Type B pancreatic cell (in vitro differentiated cells): Measurements from ENCODE around the gene TTC6. TPM values are rescaled to one million over a fixed set of nuclear protein-coding genes. Genes with fewer than 3 reads are reported as not detected.
"Not testable (repeated sequence)": the region's sequence is repeated elsewhere in the genome, so short reads cannot be mapped to it uniquely, and the experiment has no call there.

Experiments
- DNase-seq: peaks from one replicate; pipeline ENCODE4 v3.0.0; 2021; ENCODE audit warnings: mixed read lengths; ENCODE audit not compliant: unreplicated experiment; ENCODE audit errors: extremely low spot score
- H3K27ac Mint-ChIP-seq: 2 replicates; pipeline ENCODE4 v1.8.0; 2021; ENCODE audit warnings: mild to moderate bottlenecking, mixed read lengths
- H3K27me3 Mint-ChIP-seq: 2 replicates; pipeline ENCODE4 v1.8.0; 2021; ENCODE audit warnings: mixed read lengths
- H3K36me3 Mint-ChIP-seq: 2 replicates; pipeline ENCODE4 v1.8.0; 2021; ENCODE audit warnings: mixed read lengths
- H3K4me1 Mint-ChIP-seq: one replicate; pipeline ENCODE4 v1.8.0; 2021; ENCODE audit warnings: mixed read lengths; ENCODE audit not compliant: unreplicated experiment
- H3K4me3 Mint-ChIP-seq: 2 replicates; pipeline ENCODE4 v1.8.0; 2021; ENCODE audit warnings: mild to moderate bottlenecking, mixed read lengths
- H3K9me3 Mint-ChIP-seq: 2 replicates; pipeline ENCODE4 v1.8.0; 2021; ENCODE audit warnings: mixed read lengths
- CTCF ChIP-seq: fragments of 200-600 bp; sonication (generic); conservative IDR thresholded peaks from 2 replicates; pipeline ENCODE4 v1.5.0; 2021; ENCODE audit warnings: antibody characterized with exemption, mild to moderate bottlenecking
- long read RNA-seq: library from polyadenylated mRNA; unstranded; transcript quantifications from one replicate; pipeline ENCODE4 v2.0.0, GENCODE V29; 2020
- total RNA-seq: library from RNA; stranded (reverse); gene quantifications from 2 replicates; pipeline ENCODE4 v1.2.1, GENCODE V29; 2021; ENCODE audit warnings: low replicate concordance

The TTC6 gene
- total RNA-seq: 3.0 and 4.6 TPM in 2 replicates
- long read RNA-seq, partial matches to known transcripts: 0 of 12 reads
- long read RNA-seq, other reads (novel, unspliced or antisense): 12 of 12 reads

DNA sequence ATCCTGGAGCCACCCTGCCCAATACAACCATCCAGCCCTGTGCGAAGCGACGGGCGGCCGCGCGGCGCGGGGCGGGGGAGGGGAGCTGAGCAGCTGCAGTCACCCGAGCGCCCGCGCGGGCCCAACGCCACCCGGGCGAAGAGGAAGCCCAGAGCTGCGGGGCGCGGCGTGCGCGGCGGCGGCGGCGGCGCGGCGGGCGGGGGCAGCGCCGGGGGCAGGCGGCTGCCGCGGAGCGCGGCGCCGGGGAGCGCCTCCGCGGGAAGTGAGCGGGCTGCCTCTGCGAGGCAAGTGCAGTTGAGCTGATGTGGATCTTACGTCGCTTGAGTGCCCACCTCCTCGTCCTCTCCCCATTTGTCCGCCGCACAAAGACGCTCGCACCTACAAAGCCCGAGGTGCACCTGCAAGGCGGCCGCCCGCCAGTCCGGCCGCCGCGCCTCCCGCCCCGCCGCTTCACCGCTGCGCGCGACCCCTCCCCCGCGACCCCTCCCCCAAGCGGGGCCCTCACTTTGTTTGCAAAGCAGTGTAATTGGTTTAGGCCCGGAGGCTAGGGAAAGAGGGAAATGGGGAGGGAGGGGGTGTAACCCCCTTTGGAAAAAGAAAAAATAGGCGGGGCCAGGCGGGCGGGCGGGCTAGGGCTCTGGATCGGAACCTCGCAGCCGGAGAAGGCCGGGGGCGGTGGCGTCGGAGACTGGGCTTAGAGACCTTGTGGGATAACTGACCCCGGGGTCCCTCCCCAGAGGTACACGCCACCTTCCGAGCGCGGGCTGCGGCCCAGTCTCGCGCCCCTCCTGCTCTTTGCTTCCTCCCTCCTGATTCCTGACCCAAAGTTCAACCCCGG is at the start of gene TTC6, which contains the start of gene FOXA1:
TSS of gene TTC6 (plus strand) at position 659 of the 838 bp plus-strand sequence. CDS start 26,436 bp downstream, outside the sequence.
TSS of gene FOXA1 (minus strand) at position 279 of the 838 bp plus-strand sequence. CDS start at position 2, 277 bp downstream.
- H3K4me3 Mint-ChIP-seq: peak within 1 kb of the TSS; percentile 94
- H3K27ac Mint-ChIP-seq: peak within 1 kb of the TSS; percentile 99
- H3K9me3 Mint-ChIP-seq: no peaks in the 10 kb centered on the region
- peaks cover 11% of the 10 kb centered on the region for H3K36me3 Mint-ChIP-seq
- H3K27me3 Mint-ChIP-seq: peaks cover 87% of the 10 kb centered on the region
- TF ChIP-seq CTCF: no peak
- H3K4me1 Mint-ChIP-seq: peaks cover 19% of the 10 kb centered on the region
- no peak for DNase-seq

GRCh38 chr14:37546621-37547447 is 48.6 kb upstream of the TTC6 start:
- TF ChIP-seq CTCF: no peak
- H3K36me3 Mint-ChIP-seq: no peaks in the 10 kb centered on the region
- H3K27ac Mint-ChIP-seq: peak overlapping the region; percentile 39
- no peaks in the 10 kb centered on the region for H3K27me3 Mint-ChIP-seq
- no peak for DNase-seq
- no peaks in the 10 kb centered on the region for H3K9me3 Mint-ChIP-seq
- no peaks in the 10 kb centered on the region for H3K4me1 Mint-ChIP-seq
- peak overlapping the region; percentile 42 for H3K4me3 Mint-ChIP-seq

GRCh38 chr14:37550511-37550910 is 44.9 kb upstream of the TTC6 start:
- Mint-ChIP-seq H3K27ac (no peak overlapping the region), H3K27me3 (no peaks in the 10 kb centered on the region), H3K9me3 (peaks cover 6% of the 10 kb centered on the region), H3K4me1 (no peaks in the 10 kb centered on the region), H3K4me3 (no peak overlapping the region), H3K36me3 (no peaks in the 10 kb centered on the region)
- no peak for DNase-seq
- no peak for TF ChIP-seq CTCF

- Mint-ChIP-seq H3K4me1 (no peaks in the 10 kb centered on the region), H3K27me3 (no peaks in the 10 kb centered on the region), H3K4me3 (no peak overlapping the region), H3K9me3 (peaks cover 6% of the 10 kb centered on the region), H3K27ac (no peak overlapping the region), H3K36me3 (no peaks in the 10 kb centered on the region)
- DNase-seq: no peak
- TF ChIP-seq CTCF: no peak
These were observed 44.3 kb upstream of the TTC6 start for GRCh38 chr14:37551119-37551518.

- no peak for DNase-seq
- TF ChIP-seq CTCF: no peak
- Mint-ChIP-seq H3K9me3 (peaks cover 18% of the 10 kb centered on the region), H3K36me3 (peaks cover 9% of the 10 kb centered on the region), H3K27me3 (no peaks in the 10 kb centered on the region), H3K4me1 (no peaks in the 10 kb centered on the region), H3K27ac (no peak overlapping the region), H3K4me3 (no peak overlapping the region)
These were observed 41.4 kb upstream of the TTC6 start for GRCh38 chr14:37553935-37554550.

DNA sequence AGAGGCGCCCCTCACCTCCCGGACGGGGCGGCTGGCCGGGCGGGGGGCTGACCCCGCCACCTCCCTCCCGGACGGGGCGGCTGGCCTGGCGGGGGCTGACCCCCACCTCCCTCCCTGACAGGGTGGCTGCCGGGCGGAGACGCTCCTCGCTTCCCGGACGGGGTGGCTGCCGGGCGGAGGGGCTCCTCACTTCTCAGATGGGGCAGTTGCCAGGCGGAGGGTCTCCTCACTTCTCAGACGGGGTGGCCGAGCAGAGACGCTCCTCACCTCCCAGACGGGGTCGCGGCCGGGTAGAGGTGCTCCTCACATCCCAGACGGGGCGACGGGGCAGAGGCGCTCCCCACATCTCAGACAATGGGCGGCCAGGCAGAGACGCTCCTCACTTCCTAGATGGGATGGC is 39.8 kb upstream of the TTC6 start:
- DNase-seq, H3K4me3 Mint-ChIP-seq, H3K27me3 Mint-ChIP-seq, H3K27ac Mint-ChIP-seq, H3K4me1 Mint-ChIP-seq, H3K36me3 Mint-ChIP-seq: not testable (repeated sequence)
- H3K9me3 Mint-ChIP-seq: peaks cover 18% of the 10 kb centered on the region
